C4-2B (cell line): ENCODE measurements around the gene ERC1.

Experiments used
- ZFX ChIP-seq: fragments of 450-650 bp; IDR thresholded peaks from 2 replicates; pipeline ENCODE4 v1.6.1; 2017
- TF ChIP-seq, protein P1 (sequence below): fragments of 450-650 bp; conservative IDR thresholded peaks from 2 replicates; pipeline ENCODE4 v1.5.1; 2017; ENCODE audit warnings: mild to moderate bottlenecking

DNA sequence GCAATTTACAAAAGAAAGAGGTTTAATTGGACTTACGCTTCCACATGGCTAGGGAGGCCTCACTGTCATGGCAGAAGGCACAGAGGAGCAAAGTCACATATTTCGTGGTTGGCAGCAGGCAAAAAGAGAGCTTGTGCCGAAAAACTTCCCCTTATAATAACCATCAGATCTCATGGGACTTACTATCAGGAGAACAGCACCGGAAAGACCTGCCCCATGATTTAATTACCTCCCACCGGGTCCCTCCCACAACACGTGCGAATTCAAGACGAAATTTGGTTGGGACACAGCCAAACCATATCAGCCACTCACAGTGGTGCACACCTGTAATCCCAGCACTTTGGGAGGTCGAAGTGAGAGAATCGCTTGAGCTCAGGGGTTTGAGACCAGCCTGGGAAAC, 534.8 kb downstream of the ERC1 start:
- TF ChIP-seq, protein P1, sequence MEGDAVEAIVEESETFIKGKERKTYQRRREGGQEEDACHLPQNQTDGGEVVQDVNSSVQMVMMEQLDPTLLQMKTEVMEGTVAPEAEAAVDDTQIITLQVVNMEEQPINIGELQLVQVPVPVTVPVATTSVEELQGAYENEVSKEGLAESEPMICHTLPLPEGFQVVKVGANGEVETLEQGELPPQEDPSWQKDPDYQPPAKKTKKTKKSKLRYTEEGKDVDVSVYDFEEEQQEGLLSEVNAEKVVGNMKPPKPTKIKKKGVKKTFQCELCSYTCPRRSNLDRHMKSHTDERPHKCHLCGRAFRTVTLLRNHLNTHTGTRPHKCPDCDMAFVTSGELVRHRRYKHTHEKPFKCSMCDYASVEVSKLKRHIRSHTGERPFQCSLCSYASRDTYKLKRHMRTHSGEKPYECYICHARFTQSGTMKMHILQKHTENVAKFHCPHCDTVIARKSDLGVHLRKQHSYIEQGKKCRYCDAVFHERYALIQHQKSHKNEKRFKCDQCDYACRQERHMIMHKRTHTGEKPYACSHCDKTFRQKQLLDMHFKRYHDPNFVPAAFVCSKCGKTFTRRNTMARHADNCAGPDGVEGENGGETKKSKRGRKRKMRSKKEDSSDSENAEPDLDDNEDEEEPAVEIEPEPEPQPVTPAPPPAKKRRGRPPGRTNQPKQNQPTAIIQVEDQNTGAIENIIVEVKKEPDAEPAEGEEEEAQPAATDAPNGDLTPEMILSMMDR, result no peak
- no peak for TF ChIP-seq ZFX
